Skeletal muscle tissue (tissue), 4 donors: ENCODE measurements around the gene GDF10. TPM values are rescaled to one million over a fixed set of nuclear protein-coding genes. Genes with fewer than 3 reads are reported as not detected.

ENCODE experiments used
- H3K27ac ChIP-seq: one replicate; pipeline ENCODE4 v1.7.0; 2013; ENCODE audit warnings: mild to moderate bottlenecking, low read depth, low read length, inconsistent platforms
- H3K27me3 ChIP-seq, 3 donors: one replicate each; pipeline ENCODE4 v1.7.0; 2013; ENCODE audit warnings: low read length in 3 of 3; ENCODE audit not compliant: control insufficient read depth in 3 of 3, insufficient read depth in 3 of 3
- H3K36me3 ChIP-seq, 3 donors: one replicate each; pipeline ENCODE4 v1.7.0; 2013; ENCODE audit warnings: low read length in 3 of 3; ENCODE audit not compliant: control insufficient read depth in 3 of 3, insufficient read depth in 3 of 3
- H3K4me1 ChIP-seq, 3 donors: one replicate each; pipeline ENCODE4 v1.7.0; 2013; ENCODE audit warnings: low read length in 3 of 3, mild to moderate bottlenecking in 3 of 3; ENCODE audit not compliant: control insufficient read depth in 3 of 3, insufficient read depth in 3 of 3
- H3K4me3 ChIP-seq, 3 donors: one replicate each; pipeline ENCODE4 v1.7.0; 2013; ENCODE audit warnings: low read length in 3 of 3
- H3K9ac ChIP-seq, 3 donors: one replicate each; pipeline ENCODE4 v1.7.0; 2013; ENCODE audit warnings: low read length in 3 of 3, mild to moderate bottlenecking in 3 of 3, moderate library complexity in 2 of 3, low read depth in 1 of 3
- H3K9me3 ChIP-seq, 3 donors: one replicate each; pipeline ENCODE4 v1.7.0; 2013; ENCODE audit warnings: low read length in 3 of 3; ENCODE audit not compliant: control insufficient read depth in 3 of 3
- total RNA-seq: library from RNA; depleted of rRNA; stranded (reverse); fragments of >200 nt; gene quantifications from one replicate; pipeline ENCODE4 v1.2.3, GENCODE V29; 2014
- donor health status: Osteomylitis.

Gene GDF10
- total RNA-seq, 1 donor from 2014 or later: 1.0 TPM

GRCh38 chr10:47268696-47269095 lies 31.3 kb upstream of the GDF10 start:
- no peaks in the 10 kb centered on the region for H3K36me3 ChIP-seq

GRCh38 chr10:47269294-47269693 lies 30.7 kb upstream of the GDF10 start:
- H3K9me3 ChIP-seq: peaks cover 0 to 4% (median 0%) of the 10 kb centered on the region in 3 donors
- no peak overlapping the region for H3K27ac ChIP-seq
- H3K27me3 ChIP-seq: peaks cover 0 to 3% (median 0%) of the 10 kb centered on the region in 3 donors
- no peak overlapping the region for H3K4me3 ChIP-seq
- H3K9ac ChIP-seq: no peak overlapping the region
- H3K36me3 ChIP-seq: no peaks in the 10 kb centered on the region
- H3K4me1 ChIP-seq: no peaks in the 10 kb centered on the region

More at GRCh38 chr10:47268696-47269095, 31.3 kb upstream of the GDF10 start:
- H3K9ac ChIP-seq: no peak overlapping the region
- H3K4me3 ChIP-seq: no peak overlapping the region
- H3K27ac ChIP-seq: no peak overlapping the region
- peaks cover 0 to 5% (median 0%) of the 10 kb centered on the region in 3 donors for H3K27me3 ChIP-seq
- H3K9me3 ChIP-seq: peaks cover 0 to 4% (median 0%) of the 10 kb centered on the region in 3 donors
- H3K4me1 ChIP-seq: no peaks in the 10 kb centered on the region

- Histone ChIP-seq H3K27me3 (no peaks in the 10 kb centered on the region), H3K9ac (no peak overlapping the region), H3K36me3 (no peaks in the 10 kb centered on the region), H3K27ac (no peak overlapping the region), H3K9me3 (peaks cover 0 to 4% (median 0%) of the 10 kb centered on the region in 3 donors), H3K4me3 (no peak overlapping the region), H3K4me1 (peaks cover 0 to 16% (median 15%) of the 10 kb centered on the region in 3 donors)
Measured at GRCh38 chr10:47276071-47276470, 23.9 kb upstream of the GDF10 start.

- no peak overlapping the region for H3K9ac ChIP-seq
- H3K36me3 ChIP-seq: no peaks in the 10 kb centered on the region
- peaks cover 0 to 4% (median 0%) of the 10 kb centered on the region in 3 donors for H3K9me3 ChIP-seq
- H3K27me3 ChIP-seq: no peaks in the 10 kb centered on the region
- peaks cover 0 to 16% (median 15%) of the 10 kb centered on the region in 3 donors for H3K4me1 ChIP-seq
- no peak overlapping the region for H3K27ac ChIP-seq
- H3K4me3 ChIP-seq: no peak overlapping the region
Measured at GRCh38 chr10:47276576-47277351, 23.2 kb upstream of the GDF10 start.

- Histone ChIP-seq H3K9ac (no peak overlapping the region), H3K9me3 (peaks cover 0 to 4% (median 0%) of the 10 kb centered on the region in 3 donors), H3K27ac (no peak overlapping the region), H3K27me3 (no peaks in the 10 kb centered on the region), H3K4me3 (no peak overlapping the region), H3K4me1 (peaks cover 0 to 16% (median 15%) of the 10 kb centered on the region in 3 donors), H3K36me3 (no peaks in the 10 kb centered on the region)
Measured at GRCh38 chr10:47277352-47278151, 22.4 kb upstream of the GDF10 start.

- Histone ChIP-seq H3K27ac (no peak overlapping the region), H3K9ac (no peak overlapping the region), H3K27me3 (peaks cover 0 to 5% (median 0%) of the 10 kb centered on the region in 3 donors), H3K4me1 (peaks cover 0 to 16% (median 15%) of the 10 kb centered on the region in 3 donors), H3K9me3 (peaks cover 0 to 4% (median 0%) of the 10 kb centered on the region in 3 donors), H3K36me3 (no peaks in the 10 kb centered on the region), H3K4me3 (no peak overlapping the region)
Measured at GRCh38 chr10:47278152-47278473, 21.9 kb upstream of the GDF10 start.

- no peak overlapping the region for H3K9ac ChIP-seq
- H3K27ac ChIP-seq: no peak overlapping the region
- H3K4me3 ChIP-seq: no peak overlapping the region
- peaks cover 0 to 16% (median 15%) of the 10 kb centered on the region in 3 donors for H3K4me1 ChIP-seq
- peaks cover 0 to 5% (median 0%) of the 10 kb centered on the region in 3 donors for H3K27me3 ChIP-seq
- no peaks in the 10 kb centered on the region for H3K36me3 ChIP-seq
- no peaks in the 10 kb centered on the region for H3K9me3 ChIP-seq
Measured at GRCh38 chr10:47278720-47279119, 21.3 kb upstream of the GDF10 start.

GRCh38 chr10:47279276-47279675 lies 20.7 kb upstream of the GDF10 start:
- H3K36me3 ChIP-seq: no peaks in the 10 kb centered on the region
- H3K9ac ChIP-seq: no peak overlapping the region
- no peak overlapping the region for H3K27ac ChIP-seq
- peaks cover 0 to 5% (median 0%) of the 10 kb centered on the region in 3 donors for H3K27me3 ChIP-seq
- H3K4me1 ChIP-seq: peaks cover 0 to 16% (median 15%) of the 10 kb centered on the region in 3 donors
- H3K4me3 ChIP-seq: no peak overlapping the region
- H3K9me3 ChIP-seq: no peaks in the 10 kb centered on the region

- H3K36me3 ChIP-seq: no peaks in the 10 kb centered on the region
- no peak overlapping the region for H3K9ac ChIP-seq
- H3K9me3 ChIP-seq: no peaks in the 10 kb centered on the region
- peaks cover 3 to 14% (median 5%) of the 10 kb centered on the region in 3 donors for H3K27me3 ChIP-seq
- H3K4me3 ChIP-seq: no peak overlapping the region
- H3K4me1 ChIP-seq: peaks cover 0 to 20% (median 16%) of the 10 kb centered on the region in 3 donors
- no peak overlapping the region for H3K27ac ChIP-seq
Measured at GRCh38 chr10:47282005-47282656, 17.9 kb upstream of the GDF10 start.
